ENCODE results near the gene RPUSD1.

- TF ChIP-seq, protein P1, sequence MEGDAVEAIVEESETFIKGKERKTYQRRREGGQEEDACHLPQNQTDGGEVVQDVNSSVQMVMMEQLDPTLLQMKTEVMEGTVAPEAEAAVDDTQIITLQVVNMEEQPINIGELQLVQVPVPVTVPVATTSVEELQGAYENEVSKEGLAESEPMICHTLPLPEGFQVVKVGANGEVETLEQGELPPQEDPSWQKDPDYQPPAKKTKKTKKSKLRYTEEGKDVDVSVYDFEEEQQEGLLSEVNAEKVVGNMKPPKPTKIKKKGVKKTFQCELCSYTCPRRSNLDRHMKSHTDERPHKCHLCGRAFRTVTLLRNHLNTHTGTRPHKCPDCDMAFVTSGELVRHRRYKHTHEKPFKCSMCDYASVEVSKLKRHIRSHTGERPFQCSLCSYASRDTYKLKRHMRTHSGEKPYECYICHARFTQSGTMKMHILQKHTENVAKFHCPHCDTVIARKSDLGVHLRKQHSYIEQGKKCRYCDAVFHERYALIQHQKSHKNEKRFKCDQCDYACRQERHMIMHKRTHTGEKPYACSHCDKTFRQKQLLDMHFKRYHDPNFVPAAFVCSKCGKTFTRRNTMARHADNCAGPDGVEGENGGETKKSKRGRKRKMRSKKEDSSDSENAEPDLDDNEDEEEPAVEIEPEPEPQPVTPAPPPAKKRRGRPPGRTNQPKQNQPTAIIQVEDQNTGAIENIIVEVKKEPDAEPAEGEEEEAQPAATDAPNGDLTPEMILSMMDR (IDR thresholded peaks at IDR 0.05): no peak
- TF ChIP-seq POLR2AphosphoS5 (IDR thresholded peaks at IDR 0.05) (no peak), EP300 (IDR thresholded peaks at IDR 0.05) (no peak), POLR2A (IDR thresholded peaks at IDR 0.05) (no peak)
These were observed 28.1 kb downstream of the RPUSD1 start for GRCh38 chr16:760065-760464.

Data from sigmoid colon (tissue), 4 donors.